GM12875 (cell line): ENCODE results near the gene FKBP9.

ENCODE experiments used
- H3K4me3 ChIP-seq: one replicate; pipeline ENCODE4 v1.5.1; 2011; ENCODE audit warnings: low read depth, low read length, control low read depth
- TF ChIP-seq, protein P1 (sequence below): IDR thresholded peaks from 2 replicates; pipeline ENCODE4 v1.5.1; 2011; ENCODE audit warnings: low read depth, mild to moderate bottlenecking, control low read depth, inconsistent platforms, low read length, moderate library complexity, borderline replicate concordance; ENCODE audit not compliant: insufficient read depth

The FKBP9 gene

DNA sequence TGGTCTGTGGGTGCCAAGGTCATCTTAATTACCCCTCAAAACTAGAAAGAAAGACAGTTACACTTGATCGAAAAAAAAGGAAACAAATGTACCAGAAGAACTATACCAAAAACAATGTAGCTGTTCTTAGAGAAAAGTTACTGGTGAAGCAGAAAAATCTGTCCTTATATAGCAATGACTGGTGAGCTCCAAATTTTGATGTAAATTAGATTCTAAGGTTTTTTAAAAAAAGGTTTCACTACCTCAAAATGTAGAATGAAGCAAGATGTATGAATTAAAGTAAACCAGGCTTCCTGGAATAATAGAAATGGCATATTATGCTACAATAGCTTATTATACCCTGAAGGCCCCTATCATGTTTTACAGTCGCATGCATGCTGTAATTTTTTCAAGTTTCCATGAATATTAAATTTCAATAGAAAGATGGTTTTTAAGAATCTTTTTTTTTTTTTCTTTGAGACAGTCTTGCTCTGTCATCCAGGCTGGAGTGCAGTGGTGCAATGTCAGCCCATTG lies 28.4 kb upstream of the FKBP9 start:
- H3K4me3 ChIP-seq = no peak overlapping the region
- TF ChIP-seq, protein P1, sequence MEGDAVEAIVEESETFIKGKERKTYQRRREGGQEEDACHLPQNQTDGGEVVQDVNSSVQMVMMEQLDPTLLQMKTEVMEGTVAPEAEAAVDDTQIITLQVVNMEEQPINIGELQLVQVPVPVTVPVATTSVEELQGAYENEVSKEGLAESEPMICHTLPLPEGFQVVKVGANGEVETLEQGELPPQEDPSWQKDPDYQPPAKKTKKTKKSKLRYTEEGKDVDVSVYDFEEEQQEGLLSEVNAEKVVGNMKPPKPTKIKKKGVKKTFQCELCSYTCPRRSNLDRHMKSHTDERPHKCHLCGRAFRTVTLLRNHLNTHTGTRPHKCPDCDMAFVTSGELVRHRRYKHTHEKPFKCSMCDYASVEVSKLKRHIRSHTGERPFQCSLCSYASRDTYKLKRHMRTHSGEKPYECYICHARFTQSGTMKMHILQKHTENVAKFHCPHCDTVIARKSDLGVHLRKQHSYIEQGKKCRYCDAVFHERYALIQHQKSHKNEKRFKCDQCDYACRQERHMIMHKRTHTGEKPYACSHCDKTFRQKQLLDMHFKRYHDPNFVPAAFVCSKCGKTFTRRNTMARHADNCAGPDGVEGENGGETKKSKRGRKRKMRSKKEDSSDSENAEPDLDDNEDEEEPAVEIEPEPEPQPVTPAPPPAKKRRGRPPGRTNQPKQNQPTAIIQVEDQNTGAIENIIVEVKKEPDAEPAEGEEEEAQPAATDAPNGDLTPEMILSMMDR = no peak

DNA sequence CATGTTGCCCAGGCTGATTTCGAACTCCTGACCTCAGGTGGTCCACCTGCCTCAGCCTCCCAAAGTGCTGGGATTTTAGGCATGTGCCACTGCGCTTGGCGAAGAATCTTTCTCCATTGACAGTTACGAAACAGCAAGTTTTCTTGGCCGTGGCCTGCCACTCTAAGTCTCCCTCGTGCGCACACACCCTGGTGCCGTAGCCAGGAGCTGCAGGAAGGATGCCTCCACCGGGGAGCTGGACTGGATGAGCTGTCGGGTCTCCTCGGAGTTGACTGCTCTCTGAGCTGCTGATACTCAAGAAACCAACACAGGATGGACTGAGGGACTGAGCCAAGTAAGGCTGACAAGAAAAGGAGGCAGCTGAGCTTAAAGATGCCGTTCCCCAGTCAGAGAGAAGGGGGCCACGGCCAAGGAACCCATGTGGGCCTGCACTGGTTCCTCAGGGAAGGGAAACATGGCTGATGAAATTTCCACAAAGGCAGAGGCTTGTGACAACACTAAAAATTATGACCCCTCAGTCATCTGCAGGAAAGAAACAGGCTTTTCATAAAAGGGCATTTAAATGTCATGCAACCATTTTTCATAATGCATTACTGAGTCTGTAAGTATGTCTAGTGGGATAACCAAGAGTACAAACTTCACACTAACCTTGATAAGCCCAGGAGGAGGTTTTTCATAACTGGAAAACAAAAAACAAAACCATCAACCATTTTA lies 27.7 kb upstream of the FKBP9 start:
- no peak overlapping the region for H3K4me3 ChIP-seq
- TF ChIP-seq, protein P1 = no peak

DNA sequence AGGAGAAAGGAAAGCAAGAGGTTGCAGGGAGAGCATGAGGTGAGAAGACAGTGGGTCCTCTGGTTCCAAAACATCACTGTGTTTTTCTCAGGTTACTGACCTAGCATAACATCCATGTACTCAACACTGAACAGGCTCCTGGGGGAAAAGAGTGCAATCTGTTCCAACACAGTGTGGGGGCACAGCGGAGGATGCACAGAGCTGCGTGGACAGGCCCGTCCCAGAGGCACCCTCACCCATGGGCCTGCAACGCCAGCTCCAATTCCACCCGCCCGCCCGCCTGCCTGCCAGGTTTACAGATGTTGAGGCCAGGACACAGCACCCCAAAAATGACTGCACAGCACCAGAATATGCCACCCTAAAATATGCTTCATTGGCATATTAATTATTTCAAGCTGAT lies 26.9 kb upstream of the FKBP9 start:
- no peak overlapping the region for H3K4me3 ChIP-seq
- TF ChIP-seq, protein P1 = no peak

DNA sequence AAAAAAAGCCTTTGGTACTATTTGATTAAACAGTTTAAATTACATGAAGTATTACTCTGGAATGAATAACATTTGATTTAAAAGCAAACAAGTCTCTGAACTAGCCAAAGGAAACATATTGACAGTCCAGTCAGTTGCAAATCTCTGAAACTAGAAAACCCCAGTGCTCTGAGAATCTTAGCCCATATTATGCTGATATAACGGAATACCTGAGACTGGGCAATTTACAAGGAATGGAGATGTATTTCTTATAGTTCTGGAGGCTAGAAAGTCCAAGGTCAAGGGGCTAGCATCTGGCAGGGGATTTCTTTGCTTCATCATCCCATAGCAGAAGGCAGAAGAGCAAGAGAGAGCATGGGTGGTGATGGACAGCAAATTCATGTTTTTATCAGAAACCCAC lies 21.7 kb upstream of the FKBP9 start:
- TF ChIP-seq, protein P1 = no peak
- H3K4me3 ChIP-seq = no peak overlapping the region

DNA sequence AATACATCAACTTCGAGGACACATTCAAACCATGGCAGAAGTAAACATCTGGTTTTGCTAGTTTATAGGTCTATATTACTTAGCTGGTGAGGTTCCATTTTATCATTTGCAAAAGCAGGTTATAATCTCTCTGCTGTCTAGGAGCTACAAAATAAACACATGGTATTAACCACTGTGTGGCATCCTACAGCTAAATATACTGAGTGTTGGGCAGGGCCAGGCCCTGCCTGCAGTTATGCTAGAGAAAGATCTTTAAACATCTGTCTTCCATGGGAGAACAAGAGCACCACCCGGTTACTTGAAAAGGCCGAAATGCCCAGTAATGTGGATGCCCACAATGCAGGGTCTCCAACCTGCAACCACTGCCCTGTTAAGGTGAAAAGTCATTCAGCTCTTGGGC lies 20.6 kb upstream of the FKBP9 start:
- TF ChIP-seq, protein P1 = no peak

DNA sequence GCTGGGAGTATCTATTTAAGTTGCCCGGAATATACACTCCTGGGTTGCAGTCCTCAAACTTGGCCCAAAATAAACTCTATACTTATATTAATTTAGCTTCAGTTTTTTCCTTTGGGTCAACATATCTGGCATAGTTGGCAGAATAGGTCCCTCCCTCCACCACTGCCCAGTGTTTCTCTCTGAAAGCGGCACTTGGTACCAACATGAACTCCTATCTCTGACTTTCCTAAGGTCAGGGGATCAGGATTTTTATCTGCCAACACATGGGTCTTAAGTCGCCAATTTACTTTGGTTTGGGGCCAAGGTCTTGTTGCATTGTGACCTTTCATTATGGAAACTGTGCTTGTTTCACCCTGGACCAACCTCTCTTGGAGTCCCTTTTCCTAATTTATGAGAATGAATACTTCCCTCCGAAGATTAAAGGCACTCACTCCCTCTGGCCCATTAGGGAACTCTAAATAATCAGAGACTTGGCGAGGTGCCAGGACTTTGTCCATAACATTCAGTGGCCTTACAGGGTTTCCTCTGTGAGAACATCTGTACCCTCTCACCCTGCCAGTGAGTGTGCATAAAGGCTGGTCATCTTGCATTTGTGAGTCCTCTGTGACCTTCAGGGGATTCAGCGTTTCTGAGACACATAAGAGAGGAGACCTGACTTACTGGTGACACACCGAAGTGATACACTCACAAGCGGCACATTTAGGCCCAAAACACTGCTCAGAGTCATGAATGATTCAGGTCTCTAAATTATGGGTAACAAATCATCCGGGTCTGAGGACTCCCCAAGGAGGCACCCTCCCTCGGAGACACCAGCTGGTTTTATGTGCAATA lies 19.7 kb upstream of the FKBP9 start:
- H3K4me3 ChIP-seq = no peak overlapping the region
- TF ChIP-seq, protein P1 = no peak

More for the DNA sequence above, 20.6 kb upstream of the FKBP9 start:
- no peak overlapping the region for H3K4me3 ChIP-seq

DNA sequence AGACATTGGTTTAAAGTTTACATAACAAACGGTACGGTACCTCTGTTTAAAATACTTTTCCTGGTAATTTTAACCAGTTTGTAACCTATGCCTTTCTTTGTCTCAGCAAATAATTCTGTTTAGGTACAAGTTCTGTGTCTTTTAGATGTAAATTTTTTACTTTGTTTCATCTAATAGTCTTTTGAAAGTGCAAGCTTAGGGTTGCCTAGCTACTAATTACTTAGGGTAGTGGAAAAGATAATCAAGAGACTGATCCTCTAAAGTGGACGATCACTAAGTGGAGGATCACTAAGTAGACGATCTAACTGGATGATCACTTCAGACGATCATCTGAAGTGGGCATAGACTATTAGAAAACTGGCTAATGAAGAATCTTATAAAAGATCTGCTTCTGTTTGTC lies 16.1 kb upstream of the FKBP9 start:
- TF ChIP-seq, protein P1 = no peak
- H3K4me3 ChIP-seq = no peak overlapping the region
